ENCODE measurements around the gene TDRD6. TPM values are rescaled to one million over a fixed set of nuclear protein-coding genes. Genes with fewer than 3 reads are reported as not detected.

The TDRD6 gene
- total RNA-seq, 1 experiment from 2014 or later, result 0.07 TPM

DNA sequence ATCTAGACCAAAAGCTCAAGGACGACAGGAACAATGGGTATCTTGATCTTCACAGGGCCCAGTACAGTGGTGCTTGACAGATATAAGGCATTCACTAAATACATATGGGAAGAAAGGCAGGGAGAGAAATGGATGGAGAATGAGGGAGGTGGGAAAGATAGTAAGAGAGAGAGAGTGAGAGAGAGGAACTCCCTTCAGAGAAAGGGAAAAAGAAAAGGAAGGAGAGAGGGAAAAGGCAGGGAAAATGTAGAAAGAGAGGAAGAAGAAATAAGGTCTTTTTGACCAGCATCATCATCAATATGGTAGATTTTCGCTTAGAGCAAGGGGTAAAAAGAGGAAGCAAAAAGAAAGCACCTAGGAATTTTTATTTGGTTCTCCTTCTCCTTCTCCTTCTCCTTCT lies 58.3 kb downstream of the TDRD6 start:
- Histone ChIP-seq H2AFZ (ENCODE audit: low read length) (no peak overlapping the region), H3K4me2 (ENCODE audit: low read length) (no peak overlapping the region), H3K79me2 (ENCODE audit: low read length) (no peaks in the 10 kb centered on the region), H4K20me1 (ENCODE audit: low read length) (no peaks in the 10 kb centered on the region), H3K9me3 (ENCODE audit: low read length) (no peaks in the 10 kb centered on the region), H3K9me2 (replicated peaks; ENCODE audit: low read length) (no peaks in the 10 kb centered on the region; the same call in 1 of the 2 replicates), H3K27me3 (ENCODE audit: low read length) (no peaks in the 10 kb centered on the region), H3K4me3 (ENCODE audit: low read length) (no peak overlapping the region), H3K9ac (ENCODE audit: low read length) (no peak overlapping the region), H3K4me1 (ENCODE audit: insufficient read depth, low read length) (no peaks in the 10 kb centered on the region), H3K36me3 (ENCODE audit: low read depth, low read length) (no peaks in the 10 kb centered on the region), H3F3A (ENCODE audit: low read length, unreplicated experiment) (no peaks in the 10 kb centered on the region), H3K27ac (ENCODE audit: low read length) (no peak overlapping the region)
- TF ChIP-seq EZH2 (IDR thresholded peaks at IDR 0.05; ENCODE audit: low read length, unreplicated experiment) (no peak), EZH2phosphoT487 (IDR thresholded peaks at IDR 0.05; ENCODE audit: borderline replicate concordance, low read length) (no peak)
- TF ChIP-seq, protein P1, sequence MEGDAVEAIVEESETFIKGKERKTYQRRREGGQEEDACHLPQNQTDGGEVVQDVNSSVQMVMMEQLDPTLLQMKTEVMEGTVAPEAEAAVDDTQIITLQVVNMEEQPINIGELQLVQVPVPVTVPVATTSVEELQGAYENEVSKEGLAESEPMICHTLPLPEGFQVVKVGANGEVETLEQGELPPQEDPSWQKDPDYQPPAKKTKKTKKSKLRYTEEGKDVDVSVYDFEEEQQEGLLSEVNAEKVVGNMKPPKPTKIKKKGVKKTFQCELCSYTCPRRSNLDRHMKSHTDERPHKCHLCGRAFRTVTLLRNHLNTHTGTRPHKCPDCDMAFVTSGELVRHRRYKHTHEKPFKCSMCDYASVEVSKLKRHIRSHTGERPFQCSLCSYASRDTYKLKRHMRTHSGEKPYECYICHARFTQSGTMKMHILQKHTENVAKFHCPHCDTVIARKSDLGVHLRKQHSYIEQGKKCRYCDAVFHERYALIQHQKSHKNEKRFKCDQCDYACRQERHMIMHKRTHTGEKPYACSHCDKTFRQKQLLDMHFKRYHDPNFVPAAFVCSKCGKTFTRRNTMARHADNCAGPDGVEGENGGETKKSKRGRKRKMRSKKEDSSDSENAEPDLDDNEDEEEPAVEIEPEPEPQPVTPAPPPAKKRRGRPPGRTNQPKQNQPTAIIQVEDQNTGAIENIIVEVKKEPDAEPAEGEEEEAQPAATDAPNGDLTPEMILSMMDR (conservative IDR thresholded peaks at IDR 0.05; ENCODE audit: low read depth, low read length), result no peak
- DNase-seq (no peak), ATAC-seq (no peak)
- POLR2A ChIA-PET (ENCODE audit: unreplicated experiment), result interaction anchor here (0.7 kb wide), 1 partner anchor 36 kb away, joined by 13 read pairs; no protein-coding TSS in a partner anchor
- intact Hi-C loops (cut with micrococcal nuclease), result no loop called here
- CTCF ChIA-PET, result no interaction called here
- BruUV-seq (replicated peaks), result no TSS peak

DNA sequence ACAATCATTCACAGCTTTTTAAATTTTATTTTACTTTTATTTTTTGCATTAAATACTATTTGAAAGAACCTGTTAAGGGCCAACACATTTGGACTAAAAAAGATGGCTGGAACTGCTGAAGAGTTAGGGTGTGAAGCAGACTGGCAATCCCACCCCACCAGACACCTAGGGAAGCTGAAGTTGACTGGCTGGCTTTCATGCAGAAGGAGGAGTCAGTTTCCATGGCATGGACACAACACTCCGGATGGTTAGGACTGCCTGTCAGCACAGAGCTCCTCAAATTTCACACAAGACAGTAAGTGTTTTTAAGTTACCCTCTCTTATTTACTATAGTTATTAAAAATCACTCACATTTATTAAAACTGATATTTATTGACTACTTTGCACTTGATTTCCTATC lies 59.0 kb downstream of the TDRD6 start, which contains the start of gene ANKRD66:
TSS of gene ANKRD66 (plus strand) at position 238 of the 400 bp plus-strand sequence. CDS start 5,016 bp downstream, outside the sequence.
- Histone ChIP-seq H3K27me3 (ENCODE audit: low read length) (no peaks in the 10 kb centered on the region), H3K9ac (ENCODE audit: low read length) (no peak within 1 kb of the TSS), H3K9me3 (ENCODE audit: low read length) (no peaks in the 10 kb centered on the region), H3K36me3 (ENCODE audit: low read depth, low read length) (no peaks in the 10 kb centered on the region), H3K79me2 (ENCODE audit: low read length) (no peaks in the 10 kb centered on the region), H3K9me2 (replicated peaks; ENCODE audit: low read length) (no peaks in the 10 kb centered on the region), H3F3A (ENCODE audit: low read length, unreplicated experiment) (no peaks in the 10 kb centered on the region), H4K20me1 (ENCODE audit: low read length) (no peaks in the 10 kb centered on the region), H3K4me3 (ENCODE audit: low read length) (no peak within 1 kb of the TSS), H3K4me1 (ENCODE audit: insufficient read depth, low read length) (no peaks in the 10 kb centered on the region), H2AFZ (ENCODE audit: low read length) (no peak within 1 kb of the TSS), H3K4me2 (ENCODE audit: low read length) (no peak within 1 kb of the TSS), H3K27ac (ENCODE audit: low read length) (no peak within 1 kb of the TSS)
- no peak for DNase-seq
- intact Hi-C loops (cut with micrococcal nuclease), result no loop called here
- ChIA-PET POLR2A (ENCODE audit: unreplicated experiment) (no interaction called here), CTCF (no interaction called here)
- BruUV-seq (replicated peaks), result no TSS peak
- TF ChIP-seq EZH2 (IDR thresholded peaks at IDR 0.05; ENCODE audit: low read length, unreplicated experiment) (no peak), EZH2phosphoT487 (IDR thresholded peaks at IDR 0.05; ENCODE audit: borderline replicate concordance, low read length) (no peak)
- TF ChIP-seq, protein P1 (conservative IDR thresholded peaks at IDR 0.05; ENCODE audit: low read depth, low read length), result no peak
- no peak for ATAC-seq

DNA sequence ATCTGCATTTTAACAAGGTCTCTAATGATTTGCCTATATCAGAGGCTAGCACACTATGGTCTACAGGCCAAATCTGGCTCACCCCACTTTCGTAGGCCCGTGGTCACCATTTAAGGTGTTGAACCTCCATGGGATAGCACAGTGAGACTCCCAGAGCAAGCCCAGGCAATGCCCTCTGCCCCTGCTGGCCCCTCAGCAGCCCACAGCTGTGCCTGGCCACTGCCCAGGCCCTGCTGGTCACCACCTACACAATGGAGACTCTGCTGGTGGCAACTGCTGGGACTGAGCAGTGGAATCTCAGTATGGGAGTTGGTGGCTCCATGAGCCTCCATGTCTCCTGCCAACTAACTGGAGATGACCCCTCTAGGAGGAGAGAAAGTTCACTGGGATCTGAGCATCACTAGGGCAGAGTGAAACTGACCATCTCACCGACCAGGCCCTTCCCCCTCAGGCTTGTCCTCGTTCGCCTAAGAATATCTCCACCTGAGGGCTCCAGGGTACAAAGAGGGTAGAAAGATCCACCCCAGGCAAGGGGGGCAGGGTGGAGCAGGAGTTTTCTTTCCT lies 61.3 kb downstream of the TDRD6 start:
- Histone ChIP-seq H3K79me2 (ENCODE audit: low read length) (no peaks in the 10 kb centered on the region), H3K9me3 (ENCODE audit: low read length) (no peaks in the 10 kb centered on the region), H3F3A (ENCODE audit: low read length, unreplicated experiment) (no peaks in the 10 kb centered on the region), H2AFZ (ENCODE audit: low read length) (no peak overlapping the region), H3K27ac (ENCODE audit: low read length) (no peak overlapping the region), H3K4me2 (ENCODE audit: low read length) (no peak overlapping the region), H3K27me3 (ENCODE audit: low read length) (no peaks in the 10 kb centered on the region), H3K9ac (ENCODE audit: low read length) (no peak overlapping the region), H3K36me3 (ENCODE audit: low read depth, low read length) (no peaks in the 10 kb centered on the region), H3K4me1 (ENCODE audit: insufficient read depth, low read length) (no peaks in the 10 kb centered on the region), H4K20me1 (ENCODE audit: low read length) (no peaks in the 10 kb centered on the region), H3K9me2 (replicated peaks; ENCODE audit: low read length) (no peaks in the 10 kb centered on the region), H3K4me3 (ENCODE audit: low read length) (no peak overlapping the region)
- CTCF ChIA-PET, result no interaction called here
- no TSS peak for BruUV-seq (replicated peaks)
- TF ChIP-seq EZH2phosphoT487 (IDR thresholded peaks at IDR 0.05; ENCODE audit: borderline replicate concordance, low read length) (no peak), EZH2 (IDR thresholded peaks at IDR 0.05; ENCODE audit: low read length, unreplicated experiment) (no peak)
- TF ChIP-seq, protein P1 (conservative IDR thresholded peaks at IDR 0.05; ENCODE audit: low read depth, low read length), result no peak
- ATAC-seq (no peak), DNase-seq (no peak)
- intact Hi-C loops (cut with micrococcal nuclease), result no loop called here
- POLR2A ChIA-PET (ENCODE audit: unreplicated experiment), result no interaction called here

Measured in PC-3 (cell line).